ENCODE results near the gene CDH13.

The CDH13 gene

DNA sequence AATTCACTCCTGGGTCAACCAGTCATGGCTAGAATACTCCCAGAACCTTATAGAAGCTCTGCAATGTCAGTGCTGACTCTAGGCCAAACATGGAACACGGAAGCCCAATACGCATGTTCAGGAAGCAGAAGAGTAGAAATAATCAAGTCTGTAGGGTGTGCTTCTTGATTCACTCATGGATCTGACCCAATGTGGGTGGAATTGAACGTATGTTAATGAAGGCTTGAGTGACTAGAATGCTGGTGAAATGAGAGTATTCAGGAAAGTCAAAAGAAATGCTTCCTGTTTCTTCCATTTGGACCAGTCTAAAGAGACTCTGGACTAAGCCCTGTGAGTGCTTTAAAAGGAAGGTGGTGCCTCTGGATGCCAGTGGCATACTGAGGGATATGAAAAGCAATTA, 395.0 kb downstream of the CDH13 start:
- Histone ChIP-seq H3K27me3 (replicated peaks; ENCODE audit: control insufficient read depth, insufficient read depth, low read length) (no peaks in the 10 kb centered on the region), H3K36me3 (ENCODE audit: control insufficient read depth, insufficient read depth, low read length) (no peaks in the 10 kb centered on the region), H3K4me3 (replicated peaks; ENCODE audit: low read depth, low read length) (no peak overlapping the region)
- DNase-seq (ENCODE audit: extremely low read depth, insufficient read length), result no peak
- TF ChIP-seq, protein P1, sequence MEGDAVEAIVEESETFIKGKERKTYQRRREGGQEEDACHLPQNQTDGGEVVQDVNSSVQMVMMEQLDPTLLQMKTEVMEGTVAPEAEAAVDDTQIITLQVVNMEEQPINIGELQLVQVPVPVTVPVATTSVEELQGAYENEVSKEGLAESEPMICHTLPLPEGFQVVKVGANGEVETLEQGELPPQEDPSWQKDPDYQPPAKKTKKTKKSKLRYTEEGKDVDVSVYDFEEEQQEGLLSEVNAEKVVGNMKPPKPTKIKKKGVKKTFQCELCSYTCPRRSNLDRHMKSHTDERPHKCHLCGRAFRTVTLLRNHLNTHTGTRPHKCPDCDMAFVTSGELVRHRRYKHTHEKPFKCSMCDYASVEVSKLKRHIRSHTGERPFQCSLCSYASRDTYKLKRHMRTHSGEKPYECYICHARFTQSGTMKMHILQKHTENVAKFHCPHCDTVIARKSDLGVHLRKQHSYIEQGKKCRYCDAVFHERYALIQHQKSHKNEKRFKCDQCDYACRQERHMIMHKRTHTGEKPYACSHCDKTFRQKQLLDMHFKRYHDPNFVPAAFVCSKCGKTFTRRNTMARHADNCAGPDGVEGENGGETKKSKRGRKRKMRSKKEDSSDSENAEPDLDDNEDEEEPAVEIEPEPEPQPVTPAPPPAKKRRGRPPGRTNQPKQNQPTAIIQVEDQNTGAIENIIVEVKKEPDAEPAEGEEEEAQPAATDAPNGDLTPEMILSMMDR (IDR thresholded peaks at IDR 0.05; ENCODE audit: insufficient read depth, low read length, poor library complexity, severe bottlenecking), result no peak

DNA sequence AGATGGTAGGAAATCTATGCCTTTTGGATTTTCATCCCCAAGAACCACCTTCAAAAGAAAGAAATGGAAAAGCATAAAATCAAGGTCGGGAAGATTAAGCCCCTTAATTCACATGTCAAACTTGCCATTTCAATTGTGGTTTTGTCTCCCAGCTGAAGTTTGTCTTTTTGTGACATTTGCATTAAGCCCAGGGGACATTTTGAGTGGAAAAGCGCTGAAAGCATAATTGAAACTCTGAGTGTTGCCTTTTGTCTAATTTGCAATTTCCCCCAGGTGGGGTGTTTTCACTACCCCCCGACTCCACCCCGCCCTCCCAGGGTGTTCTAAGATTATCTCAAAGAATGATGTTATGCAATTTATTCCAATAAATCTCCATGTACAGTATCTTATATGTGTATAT, 396.2 kb downstream of the CDH13 start:
- H3K4me3 ChIP-seq (replicated peaks; ENCODE audit: low read depth, low read length), result no peak overlapping the region
- no peak for DNase-seq (ENCODE audit: extremely low read depth, insufficient read length)
- no peaks in the 10 kb centered on the region for H3K36me3 ChIP-seq (ENCODE audit: control insufficient read depth, insufficient read depth, low read length)
- TF ChIP-seq, protein P1 (IDR thresholded peaks at IDR 0.05; ENCODE audit: insufficient read depth, low read length, poor library complexity, severe bottlenecking), result no peak
- H3K27me3 ChIP-seq (replicated peaks; ENCODE audit: control insufficient read depth, insufficient read depth, low read length), result no peaks in the 10 kb centered on the region

DNA sequence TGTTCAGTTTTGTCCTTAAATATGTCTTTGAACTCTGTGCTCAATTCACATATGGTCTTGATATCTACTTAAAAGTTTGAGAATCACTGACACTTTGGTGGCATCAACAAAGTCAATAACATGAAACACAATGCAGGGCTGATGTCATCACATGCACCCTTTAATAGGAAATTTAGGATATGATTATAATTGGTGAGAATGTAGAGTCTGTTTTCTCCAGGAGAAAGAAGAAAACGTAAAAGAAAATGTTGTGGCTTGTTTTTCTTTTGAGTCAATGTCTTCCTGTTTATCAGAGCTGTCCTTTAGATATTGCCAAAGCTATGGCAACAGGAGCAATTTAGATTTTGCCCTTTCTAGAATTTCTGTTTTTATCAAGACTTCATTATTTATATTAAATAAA, 396.9 kb downstream of the CDH13 start:
- Histone ChIP-seq H3K4me3 (replicated peaks; ENCODE audit: low read depth, low read length) (no peak overlapping the region), H3K27me3 (replicated peaks; ENCODE audit: control insufficient read depth, insufficient read depth, low read length) (no peaks in the 10 kb centered on the region), H3K36me3 (ENCODE audit: control insufficient read depth, insufficient read depth, low read length) (no peaks in the 10 kb centered on the region)
- no peak for DNase-seq (ENCODE audit: extremely low read depth, insufficient read length)
- TF ChIP-seq, protein P1 (IDR thresholded peaks at IDR 0.05; ENCODE audit: insufficient read depth, low read length, poor library complexity, severe bottlenecking), result no peak

DNA sequence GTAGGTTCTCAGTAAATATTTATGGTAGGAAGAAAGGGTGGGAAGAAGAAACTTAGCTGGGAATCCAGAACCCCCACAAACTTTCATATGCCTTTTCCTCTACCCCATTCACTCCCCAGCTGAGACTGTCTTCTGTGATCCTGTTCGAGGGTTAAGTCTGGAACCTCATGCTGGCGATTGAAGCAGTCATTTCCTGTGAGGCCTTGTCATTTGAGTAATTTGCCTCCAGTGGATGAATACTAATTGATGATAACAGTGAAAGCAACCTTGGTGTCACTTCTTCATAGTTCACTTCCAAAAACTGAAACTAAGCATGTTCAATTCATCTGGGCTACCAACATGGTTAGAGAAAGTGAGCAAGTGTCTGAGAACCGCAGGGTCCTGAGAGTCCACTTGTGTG, 401.2 kb downstream of the CDH13 start:
- TF ChIP-seq, protein P1 (IDR thresholded peaks at IDR 0.05; ENCODE audit: insufficient read depth, low read length, poor library complexity, severe bottlenecking), result no peak
- no peaks in the 10 kb centered on the region for H3K36me3 ChIP-seq (ENCODE audit: control insufficient read depth, insufficient read depth, low read length)
- no peaks in the 10 kb centered on the region for H3K27me3 ChIP-seq (replicated peaks; ENCODE audit: control insufficient read depth, insufficient read depth, low read length)
- DNase-seq (ENCODE audit: extremely low read depth, insufficient read length), result no peak
- H3K4me3 ChIP-seq (replicated peaks; ENCODE audit: low read depth, low read length), result no peak overlapping the region

DNA sequence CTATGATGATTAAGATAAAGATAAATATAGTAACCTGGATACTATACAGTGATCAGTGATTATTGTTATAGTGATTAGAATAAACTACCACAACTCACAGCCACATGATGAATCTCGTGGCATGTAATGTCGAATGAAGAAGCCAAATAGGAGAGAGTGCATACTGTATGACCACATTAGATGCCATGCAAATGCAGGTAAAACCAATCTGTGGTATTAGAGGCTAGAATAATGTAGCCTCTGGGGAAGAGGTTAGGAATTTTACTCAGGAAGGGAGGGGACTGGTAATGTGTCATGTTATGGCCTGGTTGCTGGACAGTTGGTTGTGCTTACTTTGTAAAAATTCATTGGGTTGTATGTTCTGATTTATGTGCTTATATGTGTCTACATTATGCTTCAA, 402.7 kb downstream of the CDH13 start:
- TF ChIP-seq, protein P1 (IDR thresholded peaks at IDR 0.05; ENCODE audit: insufficient read depth, low read length, poor library complexity, severe bottlenecking), result no peak
- DNase-seq (ENCODE audit: extremely low read depth, insufficient read length), result no peak
- no peaks in the 10 kb centered on the region for H3K36me3 ChIP-seq (ENCODE audit: control insufficient read depth, insufficient read depth, low read length)
- no peaks in the 10 kb centered on the region for H3K27me3 ChIP-seq (replicated peaks; ENCODE audit: control insufficient read depth, insufficient read depth, low read length)
- H3K4me3 ChIP-seq (replicated peaks; ENCODE audit: low read depth, low read length), result no peak overlapping the region

DNA sequence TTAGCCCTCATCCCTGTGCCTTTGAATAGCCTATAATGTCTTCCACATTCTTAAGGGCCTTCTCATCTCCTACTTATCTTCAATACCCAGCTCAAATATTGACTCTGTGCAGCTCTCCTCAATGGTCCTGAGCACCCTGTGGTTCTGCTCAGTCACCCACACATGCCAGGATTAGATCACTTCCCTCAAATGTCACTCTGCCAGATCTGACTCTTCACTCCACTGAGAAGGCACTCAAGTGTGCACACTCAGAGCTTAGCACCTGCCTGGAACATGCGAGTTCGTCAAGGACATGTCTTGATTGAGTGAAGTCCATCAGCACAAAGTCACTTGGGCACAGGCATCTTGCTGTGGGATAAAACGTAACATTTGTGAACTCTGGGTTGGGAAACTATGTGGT, 404.8 kb downstream of the CDH13 start:
- no peak overlapping the region for H3K4me3 ChIP-seq (replicated peaks; ENCODE audit: low read depth, low read length)
- TF ChIP-seq, protein P1 (IDR thresholded peaks at IDR 0.05; ENCODE audit: insufficient read depth, low read length, poor library complexity, severe bottlenecking), result no peak
- no peaks in the 10 kb centered on the region for H3K36me3 ChIP-seq (ENCODE audit: control insufficient read depth, insufficient read depth, low read length)
- H3K27me3 ChIP-seq (replicated peaks; ENCODE audit: control insufficient read depth, insufficient read depth, low read length), result no peaks in the 10 kb centered on the region
- DNase-seq (ENCODE audit: extremely low read depth, insufficient read length), result no peak
